Measurements from ENCODE around the gene CHCHD6.

- no peak for TF ChIP-seq CTCF (IDR thresholded peaks at IDR 0.05)
- no peak for TF ChIP-seq POLR2A (IDR thresholded peaks at IDR 0.05)
Observed at GRCh38 chr3:126718561-126719445, 14.8 kb downstream of the CHCHD6 start.

Data from right lobe of liver (tissue), 4 donors.